ENCODE results near the gene PURA.

The PURA gene

GRCh38 chr5:140148508-140148907 is 34.6 kb downstream of the PURA start:
- Mint-ChIP-seq H3K27me3 (ENCODE audit: low read depth, poor library complexity) (peaks cover 88% of the 10 kb centered on the region), H3K4me3 (no peak overlapping the region), H3K9me3 (no peaks in the 10 kb centered on the region), H3K36me3 (ENCODE audit: low read depth) (no peaks in the 10 kb centered on the region), H3K4me1 (peaks cover 12% of the 10 kb centered on the region), H3K27ac (no peak overlapping the region)
- DNase-seq: peak; percentile 36
- no peak for TF ChIP-seq CTCF (IDR thresholded peaks at IDR 0.05)

- TF ChIP-seq CTCF (IDR thresholded peaks at IDR 0.05): no peak
- peaks cover 9% of the 10 kb centered on the region for H3K4me1 Mint-ChIP-seq
- no peak overlapping the region for H3K4me3 Mint-ChIP-seq
- no peak overlapping the region for H3K27ac Mint-ChIP-seq
- no peaks in the 10 kb centered on the region for H3K9me3 Mint-ChIP-seq
- H3K27me3 Mint-ChIP-seq (ENCODE audit: low read depth, poor library complexity): peaks cover 92% of the 10 kb centered on the region
- no peak for DNase-seq
- no peaks in the 10 kb centered on the region for H3K36me3 Mint-ChIP-seq (ENCODE audit: low read depth)
These were observed 36.3 kb downstream of the PURA start for GRCh38 chr5:140150201-140150600.

GRCh38 chr5:140151144-140152021 is 37.5 kb downstream of the PURA start:
- no peaks in the 10 kb centered on the region for H3K36me3 Mint-ChIP-seq (ENCODE audit: low read depth)
- DNase-seq: no peak
- H3K4me3 Mint-ChIP-seq: no peak overlapping the region
- H3K4me1 Mint-ChIP-seq: no peaks in the 10 kb centered on the region
- no peak overlapping the region for H3K27ac Mint-ChIP-seq
- peaks cover 88% of the 10 kb centered on the region for H3K27me3 Mint-ChIP-seq (ENCODE audit: low read depth, poor library complexity)
- no peaks in the 10 kb centered on the region for H3K9me3 Mint-ChIP-seq
- TF ChIP-seq CTCF (IDR thresholded peaks at IDR 0.05): no peak

- no peak overlapping the region for H3K4me3 Mint-ChIP-seq
- no peaks in the 10 kb centered on the region for H3K9me3 Mint-ChIP-seq
- DNase-seq: no peak
- peaks cover 4% of the 10 kb centered on the region for H3K4me1 Mint-ChIP-seq
- H3K27me3 Mint-ChIP-seq (ENCODE audit: low read depth, poor library complexity): peaks cover 82% of the 10 kb centered on the region
- H3K36me3 Mint-ChIP-seq (ENCODE audit: low read depth): no peaks in the 10 kb centered on the region
- no peak for TF ChIP-seq CTCF (IDR thresholded peaks at IDR 0.05)
- no peak overlapping the region for H3K27ac Mint-ChIP-seq
These were observed 38.4 kb downstream of the PURA start for GRCh38 chr5:140152022-140152999.

GRCh38 chr5:140153255-140153654 is 39.3 kb downstream of the PURA start:
- DNase-seq: no peak
- TF ChIP-seq CTCF (IDR thresholded peaks at IDR 0.05): no peak
- H3K9me3 Mint-ChIP-seq: no peaks in the 10 kb centered on the region
- H3K4me3 Mint-ChIP-seq: no peak overlapping the region
- no peak overlapping the region for H3K27ac Mint-ChIP-seq
- H3K27me3 Mint-ChIP-seq (ENCODE audit: low read depth, poor library complexity): peaks cover 82% of the 10 kb centered on the region
- no peaks in the 10 kb centered on the region for H3K36me3 Mint-ChIP-seq (ENCODE audit: low read depth)
- H3K4me1 Mint-ChIP-seq: peaks cover 4% of the 10 kb centered on the region
